Stimulated activated CD4-positive, alpha-beta T cell treated with anti-CD3 and anti-CD28 coated beads, Interleukin-2, amount 100 ng/mL, for 4 hours (primary cell): Measurements from ENCODE around the gene LAMC3.

Experiments
- DNase-seq: peaks from one replicate; pipeline ENCODE4 v3.0.0-alpha.2; 2020; ENCODE audit warnings: low read depth

LAMC3 gene

GRCh38 chr9:131011274-131012022 is 2.5 kb downstream of the LAMC3 start:
- no peak for DNase-seq

GRCh38 chr9:131012023-131012334 is 3.0 kb downstream of the LAMC3 start:
- no peak for DNase-seq

DNA sequence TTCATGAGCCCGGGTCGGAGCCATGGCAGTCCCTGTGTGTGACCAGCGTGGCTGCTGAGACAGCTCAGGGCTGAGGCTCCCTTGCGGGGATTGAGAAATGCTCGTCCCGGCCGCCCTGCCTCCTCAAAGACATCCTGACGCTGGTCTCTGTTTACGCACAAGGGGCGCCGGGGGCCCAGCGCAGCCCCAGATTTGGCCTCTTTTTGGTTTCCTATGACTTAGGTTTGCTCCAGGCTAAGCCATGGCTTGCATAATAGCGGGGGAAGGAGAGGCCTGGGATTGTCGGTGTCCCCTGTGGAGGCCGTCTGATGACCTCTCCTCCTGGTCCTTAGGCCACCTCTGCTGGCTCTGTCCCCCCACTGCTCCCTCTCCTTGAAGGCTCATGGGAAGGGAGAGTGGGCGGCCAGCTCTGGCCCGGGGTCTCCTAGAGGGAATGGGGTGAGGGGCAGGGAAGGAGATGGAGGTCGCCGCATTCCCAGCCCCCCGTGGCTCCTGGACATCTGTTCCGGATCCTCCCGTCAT is 3.5 kb downstream of the LAMC3 start:
- DNase-seq, result no peak

- DNase-seq, result no peak
Observed at GRCh38 chr9:131013015-131013755, 4.2 kb downstream of the LAMC3 start.

DNA sequence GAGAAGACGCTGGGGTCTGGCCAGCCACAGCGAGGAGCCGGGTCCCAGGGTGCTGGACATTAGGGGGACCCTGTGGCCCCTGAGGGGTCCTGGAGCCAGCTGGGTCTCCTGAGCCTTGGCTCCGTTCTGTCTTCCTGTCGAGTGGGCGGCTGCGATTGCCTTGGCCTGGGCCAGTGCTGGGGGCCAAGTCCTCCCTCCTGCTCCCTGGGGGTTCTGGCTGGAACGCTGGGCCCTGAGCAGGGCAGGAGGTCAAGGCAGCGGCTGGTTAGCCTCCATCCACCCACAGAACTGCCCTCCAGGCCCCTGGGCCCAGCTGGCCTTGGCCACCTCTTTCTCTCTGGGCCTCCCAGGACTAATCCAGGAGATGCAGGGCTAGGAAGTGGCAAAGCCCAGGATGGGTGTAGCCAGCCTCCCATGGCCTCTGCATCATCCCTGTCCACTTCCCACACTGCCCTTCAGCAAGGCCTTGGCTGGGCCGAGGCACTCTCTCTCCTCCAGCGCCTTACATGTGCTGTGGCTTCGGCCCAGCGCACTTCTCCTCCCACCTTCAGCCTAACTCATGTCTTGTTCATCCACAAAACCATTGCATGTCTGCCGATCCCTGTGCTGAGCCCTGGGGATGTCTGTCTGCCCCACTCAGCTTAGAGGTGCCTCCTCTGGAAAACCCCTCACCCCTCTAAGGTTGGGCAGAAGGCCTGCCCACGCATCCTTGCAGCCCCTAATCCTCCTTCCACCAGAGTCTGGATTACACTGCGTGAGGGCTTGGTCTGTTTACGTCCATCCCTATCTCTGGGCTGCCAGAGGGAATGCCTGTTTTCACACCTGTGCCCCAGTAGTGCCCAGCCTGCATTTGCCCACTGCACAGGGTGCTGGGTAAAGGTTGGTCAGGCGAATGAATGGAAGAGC is 5.0 kb downstream of the LAMC3 start:
- no peak for DNase-seq

GRCh38 chr9:131015112-131015511 is 6.1 kb downstream of the LAMC3 start:
- DNase-seq, result no peak

GRCh38 chr9:131015876-131016397 is 7.0 kb downstream of the LAMC3 start:
- DNase-seq, result no peak

DNA sequence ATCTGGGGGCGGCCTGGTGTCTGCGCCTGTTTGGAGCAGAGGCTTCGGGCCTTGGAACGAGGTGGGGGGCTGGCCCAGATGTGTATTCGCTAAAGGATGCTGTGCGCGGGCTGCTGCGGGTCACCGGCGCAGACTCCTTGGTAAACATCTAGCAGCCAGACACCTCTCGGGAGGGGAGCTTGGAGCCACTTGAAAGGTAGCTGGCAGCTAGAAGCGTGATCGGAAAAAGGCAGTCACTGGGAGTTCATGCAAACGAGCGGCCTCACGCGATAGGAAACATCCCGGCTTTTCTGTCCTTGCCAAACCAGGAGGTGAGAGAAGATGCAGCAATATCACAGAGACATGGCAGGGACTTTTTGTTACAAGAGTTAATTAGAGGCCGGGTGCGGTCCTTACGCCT is 8.1 kb downstream of the LAMC3 start:
- DNase-seq, result no peak

DNA sequence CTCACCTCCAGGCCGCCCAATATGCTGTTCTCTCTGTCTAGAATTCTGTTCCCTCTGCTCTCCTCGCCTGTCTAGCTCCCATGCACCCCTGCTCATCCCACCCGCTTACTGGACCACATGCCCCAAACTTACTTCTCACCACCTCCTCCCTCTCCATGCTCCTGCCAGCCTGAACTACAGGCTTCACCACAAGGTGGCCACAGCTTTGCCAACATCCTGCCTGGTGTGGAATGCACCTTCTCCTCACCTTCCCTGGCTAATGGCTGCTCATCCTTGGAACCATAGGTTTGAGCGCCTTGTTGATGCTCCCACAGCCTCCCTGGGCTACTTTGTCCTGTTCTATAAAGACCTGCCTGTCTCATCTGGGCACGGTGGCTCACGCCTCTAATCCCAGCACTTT is 9.6 kb downstream of the LAMC3 start:
- no peak for DNase-seq

DNA sequence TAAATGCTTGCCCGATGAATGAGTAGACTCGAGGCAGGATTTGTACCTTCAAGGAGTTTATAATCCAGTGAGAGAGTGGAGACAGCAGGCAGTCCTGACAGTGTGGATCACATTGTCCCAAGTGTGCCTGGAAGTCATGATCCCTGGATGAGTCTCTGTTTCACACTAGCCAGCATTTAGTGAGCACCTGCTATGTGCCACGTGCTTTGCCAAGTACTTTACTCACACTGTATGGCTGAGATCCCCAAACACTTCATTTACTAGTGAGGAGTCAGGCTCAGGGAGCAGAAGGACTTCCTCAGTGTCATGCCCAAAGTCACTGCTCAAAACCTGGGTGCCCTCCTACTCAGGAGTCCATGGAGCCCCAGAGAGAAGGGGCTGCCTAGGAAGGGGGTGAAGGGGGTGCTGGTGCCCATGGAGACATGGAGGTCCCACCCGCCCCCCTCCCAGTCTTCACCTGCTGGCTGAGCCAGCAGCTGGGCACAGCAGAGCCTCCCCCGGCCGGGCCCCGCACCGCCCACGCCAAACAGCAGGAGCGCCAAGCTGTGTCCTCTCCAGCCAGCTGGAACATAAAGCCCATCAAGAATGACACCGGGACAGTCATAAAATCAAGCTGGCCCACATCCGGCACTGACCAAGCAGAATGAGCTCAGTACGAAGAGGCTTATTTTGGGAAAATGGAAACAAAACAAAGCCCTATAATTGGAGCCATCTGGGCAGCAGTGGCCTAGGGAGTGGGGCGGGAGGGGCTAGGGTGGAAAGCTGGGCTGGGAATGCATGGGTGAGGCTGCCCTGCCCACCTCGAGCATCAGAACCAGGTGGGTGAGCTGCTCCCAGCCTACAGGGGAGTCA is 10.6 kb downstream of the LAMC3 start:
- no peak for DNase-seq

- DNase-seq, result no peak
Observed at GRCh38 chr9:131020388-131020787, 11.4 kb downstream of the LAMC3 start.

- DNase-seq, result no peak
Observed at GRCh38 chr9:131020862-131021261, 11.9 kb downstream of the LAMC3 start.

GRCh38 chr9:131021785-131022184 is 12.8 kb downstream of the LAMC3 start:
- no peak for DNase-seq

DNA sequence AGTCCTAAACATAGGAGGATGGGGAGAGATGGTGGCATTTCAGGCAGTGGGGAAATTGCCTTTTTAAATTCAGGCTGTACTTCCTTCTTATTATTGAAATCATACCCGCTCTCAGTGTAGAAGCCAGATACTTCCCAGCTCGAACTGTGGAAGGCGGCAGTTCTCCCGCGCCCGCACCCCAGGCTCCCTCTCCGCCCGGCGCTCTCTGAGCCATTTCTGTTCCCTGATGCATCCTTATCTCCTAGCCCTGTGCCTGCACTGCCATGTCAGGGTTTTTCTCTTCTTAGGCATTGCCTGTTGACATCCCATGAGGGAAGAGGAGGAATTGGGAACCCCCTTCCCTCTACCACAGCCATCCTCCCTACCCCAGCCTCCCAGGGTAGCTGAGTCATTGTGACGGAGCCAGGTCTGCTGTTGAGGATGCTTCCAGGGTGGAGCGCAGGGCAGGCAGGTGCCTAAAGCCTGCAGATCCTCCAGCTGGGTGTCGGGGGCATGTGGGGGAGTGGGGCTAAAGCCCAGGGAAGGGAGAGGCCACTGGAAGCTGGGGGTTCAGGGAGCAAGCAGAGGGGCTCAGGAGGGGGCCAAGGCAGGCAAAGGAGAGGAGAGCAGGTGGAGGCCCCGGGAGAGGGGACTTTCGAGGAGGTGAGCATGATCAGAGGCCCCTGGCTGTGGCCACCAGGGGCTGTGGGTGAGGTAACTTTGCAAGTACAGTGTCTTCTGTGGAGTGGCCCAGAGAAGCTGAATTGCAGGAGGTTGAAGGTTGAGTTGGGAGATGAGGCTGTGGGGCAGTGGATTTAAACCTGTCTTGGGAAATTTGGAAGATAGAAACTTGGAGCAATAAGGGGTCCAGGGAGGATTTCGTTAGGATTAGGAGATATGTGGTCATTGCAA is 16.2 kb downstream of the LAMC3 start:
- DNase-seq, result no peak

- no peak for DNase-seq
Observed at GRCh38 chr9:131025953-131026858, 17.2 kb downstream of the LAMC3 start.

DNA sequence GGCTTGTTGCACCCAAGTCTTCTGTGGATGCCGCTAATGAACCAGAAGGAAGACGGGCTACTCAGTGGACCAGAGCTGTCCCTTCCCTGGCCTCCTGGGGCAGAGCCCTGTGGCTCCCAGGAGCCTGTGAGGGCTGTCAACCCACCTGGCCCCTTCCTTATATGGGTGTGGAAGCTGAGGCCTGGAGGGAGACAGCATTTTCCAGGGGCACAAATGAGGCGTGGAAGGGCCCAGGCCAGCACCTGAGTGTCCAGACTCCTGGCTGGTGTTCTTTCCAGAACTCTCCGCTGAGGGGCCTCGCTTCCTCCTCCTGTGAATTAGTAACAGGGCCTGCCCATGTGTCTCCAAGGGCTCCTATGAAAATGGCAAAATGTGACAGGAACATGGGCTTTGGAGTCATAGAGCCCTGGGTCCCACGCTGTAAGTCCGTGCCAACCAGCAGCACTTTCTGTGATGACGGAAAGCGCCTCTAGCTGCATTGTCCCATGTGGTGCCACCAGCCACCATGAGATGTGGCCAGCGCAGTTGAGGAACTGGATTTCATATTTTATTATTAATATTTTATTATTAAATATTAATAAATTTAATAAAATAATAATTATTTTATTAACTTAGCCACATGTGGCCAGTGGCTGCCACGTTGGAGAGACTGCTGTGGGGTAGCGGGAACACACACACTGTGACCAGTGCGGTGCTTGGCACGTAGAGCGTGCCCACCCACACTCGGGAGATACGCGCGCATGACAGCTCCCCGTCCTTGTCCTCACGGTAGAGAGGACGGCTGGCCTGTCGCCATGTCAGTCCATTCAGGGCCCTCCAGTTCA is 18.3 kb downstream of the LAMC3 start:
- no peak for DNase-seq

DNA sequence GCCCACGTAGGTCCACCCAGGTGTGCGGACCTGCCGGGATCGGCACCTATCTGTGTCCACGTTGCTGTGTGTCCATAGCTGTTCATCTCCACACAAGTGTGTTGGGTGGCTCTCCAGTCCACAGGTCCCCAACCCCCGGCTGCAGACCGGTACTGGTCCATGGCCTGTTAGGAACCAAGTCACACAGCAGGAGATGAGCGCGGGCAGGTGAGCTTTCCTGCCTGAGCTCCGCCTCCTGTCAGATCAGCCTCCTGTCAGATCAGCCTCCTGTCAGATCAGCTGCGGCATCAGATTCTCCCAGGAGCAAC is 18.9 kb downstream of the LAMC3 start:
- DNase-seq, result no peak

- no peak for DNase-seq
Observed at GRCh38 chr9:131028221-131028884, 19.4 kb downstream of the LAMC3 start.
